BLaER1 (cell line): ENCODE measurements around the gene MTX1.

Experiments used
- H3K27ac ChIP-seq: shearing (Covaris generic); formaldehyde crosslinking; 2 replicates; pipeline ENCODE4 v1.8.1; 2022
- H3K27me3 ChIP-seq: shearing (Covaris generic); formaldehyde crosslinking; 2 replicates; pipeline ENCODE4 v1.8.1; 2022
- H3K36me3 ChIP-seq: shearing (Covaris generic); formaldehyde crosslinking; 2 replicates; pipeline ENCODE4 v1.8.1; 2022
- H3K4me1 ChIP-seq: shearing (Covaris generic); formaldehyde crosslinking; 2 replicates; pipeline ENCODE4 v1.8.1; 2022
- H3K4me2 ChIP-seq: shearing (Covaris generic); formaldehyde crosslinking; 2 replicates; pipeline ENCODE4 v1.8.1; 2022
- H3K4me3 ChIP-seq: shearing (Covaris generic); formaldehyde crosslinking; 2 replicates; pipeline ENCODE4 v1.8.1; 2022
- H3K9ac ChIP-seq: shearing (Covaris generic); formaldehyde crosslinking; 2 replicates; pipeline ENCODE4 v1.8.1; 2022
- H3K9me3 ChIP-seq: shearing (Covaris generic); formaldehyde crosslinking; 2 replicates; pipeline ENCODE4 v1.8.1; 2022
- H4K20me1 ChIP-seq: shearing (Covaris generic); formaldehyde crosslinking; 2 replicates; pipeline ENCODE4 v1.8.1; 2022
- Cebpa-rat ChIP-seq: shearing (Covaris generic); IDR thresholded peaks from 2 replicates; pipeline ENCODE4 v1.8.1; 2022

MTX1 gene

GRCh38 chr1:155174324-155175280 is 33.9 kb upstream of the MTX1 start:
- Histone ChIP-seq H3K27ac (peak overlapping the region; percentile 68), H3K9ac (peak overlapping the region; percentile 90), H3K4me3 (peak overlapping the region; percentile 84), H3K9me3 (no peaks in the 10 kb centered on the region), H3K27me3 (no peaks in the 10 kb centered on the region), H4K20me1 (peaks cover 7% of the 10 kb centered on the region; the same call in 1 of the 2 replicates), H3K36me3 (peaks cover 47% of the 10 kb centered on the region), H3K4me1 (peaks cover 62% of the 10 kb centered on the region), H3K4me2 (peak overlapping the region; percentile 99)
- no peak for TF ChIP-seq Cebpa-rat

GRCh38 chr1:155175281-155175926 is 33.1 kb upstream of the MTX1 start:
- TF ChIP-seq Cebpa-rat, result no peak
- Histone ChIP-seq H3K9me3 (no peaks in the 10 kb centered on the region), H4K20me1 (peaks cover 7% of the 10 kb centered on the region; the same call in 1 of the 2 replicates), H3K9ac (peak overlapping the region; percentile 90), H3K27me3 (no peaks in the 10 kb centered on the region), H3K4me1 (peaks cover 62% of the 10 kb centered on the region), H3K4me2 (peak overlapping the region; percentile 99), H3K4me3 (peak overlapping the region; percentile 84), H3K36me3 (peaks cover 47% of the 10 kb centered on the region), H3K27ac (peak overlapping the region; percentile 68)

GRCh38 chr1:155175927-155176371 is 32.5 kb upstream of the MTX1 start:
- H3K4me2 ChIP-seq, result peak overlapping the region; percentile 99
- H4K20me1 ChIP-seq, result peaks cover 7% of the 10 kb centered on the region; the same call in 1 of the 2 replicates
- H3K27me3 ChIP-seq, result no peaks in the 10 kb centered on the region
- no peaks in the 10 kb centered on the region for H3K9me3 ChIP-seq
- H3K36me3 ChIP-seq, result peaks cover 47% of the 10 kb centered on the region
- H3K4me3 ChIP-seq, result peak overlapping the region; percentile 84; the same call in 1 of the 2 replicates
- H3K27ac ChIP-seq, result 0 out of 2 replicates have a peak overlapping the region, but pooled peaks have one; percentile 68
- H3K4me1 ChIP-seq, result peaks cover 60% of the 10 kb centered on the region
- no peak for TF ChIP-seq Cebpa-rat
- H3K9ac ChIP-seq, result peak overlapping the region; percentile 90; the same call in 1 of the 2 replicates

GRCh38 chr1:155176544-155177071 is 31.9 kb upstream of the MTX1 start:
- H3K4me2 ChIP-seq, result peak overlapping the region; percentile 99
- no peaks in the 10 kb centered on the region for H3K9me3 ChIP-seq
- H4K20me1 ChIP-seq, result peaks cover 7% of the 10 kb centered on the region; the same call in 1 of the 2 replicates
- peaks cover 54% of the 10 kb centered on the region for H3K4me1 ChIP-seq
- no peak for TF ChIP-seq Cebpa-rat
- H3K4me3 ChIP-seq, result no peak overlapping the region
- peaks cover 48% of the 10 kb centered on the region for H3K36me3 ChIP-seq
- no peaks in the 10 kb centered on the region for H3K27me3 ChIP-seq
- H3K27ac ChIP-seq, result 0 out of 2 replicates have a peak overlapping the region, but pooled peaks have one; percentile 33
- 0 out of 2 replicates have a peak overlapping the region, but pooled peaks have one; percentile 6 for H3K9ac ChIP-seq

GRCh38 chr1:155177192-155177917 is 31.1 kb upstream of the MTX1 start:
- H3K4me3 ChIP-seq, result no peak overlapping the region
- H3K4me1 ChIP-seq, result peaks cover 48% of the 10 kb centered on the region
- H3K4me2 ChIP-seq, result peak overlapping the region; percentile 99
- no peak for TF ChIP-seq Cebpa-rat
- H3K9ac ChIP-seq, result peak overlapping the region; percentile 6; the same call in 1 of the 2 replicates
- no peaks in the 10 kb centered on the region for H3K27me3 ChIP-seq
- H3K27ac ChIP-seq, result 0 out of 2 replicates have a peak overlapping the region, but pooled peaks have one; percentile 33
- H3K36me3 ChIP-seq, result peaks cover 55% of the 10 kb centered on the region
- H3K9me3 ChIP-seq, result no peaks in the 10 kb centered on the region
- peaks cover 7% of the 10 kb centered on the region; the same call in 1 of the 2 replicates for H4K20me1 ChIP-seq

GRCh38 chr1:155177918-155178281 is 30.6 kb upstream of the MTX1 start:
- Histone ChIP-seq H3K4me3 (no peak overlapping the region), H3K9ac (no peak overlapping the region), H3K4me2 (no peak overlapping the region), H3K27ac (no peak overlapping the region), H3K27me3 (no peaks in the 10 kb centered on the region), H3K4me1 (peaks cover 51% of the 10 kb centered on the region), H4K20me1 (peaks cover 7% of the 10 kb centered on the region; the same call in 1 of the 2 replicates), H3K9me3 (no peaks in the 10 kb centered on the region), H3K36me3 (peaks cover 58% of the 10 kb centered on the region)
- TF ChIP-seq Cebpa-rat, result no peak

- no peak for TF ChIP-seq Cebpa-rat
- no peaks in the 10 kb centered on the region for H3K27me3 ChIP-seq
- H3K9ac ChIP-seq, result no peak overlapping the region
- peaks cover 61% of the 10 kb centered on the region for H3K36me3 ChIP-seq
- H3K4me2 ChIP-seq, result no peak overlapping the region
- H4K20me1 ChIP-seq, result peaks cover 7% of the 10 kb centered on the region; the same call in 1 of the 2 replicates
- H3K27ac ChIP-seq, result peak overlapping the region; percentile 22; the same call in 1 of the 2 replicates
- no peak overlapping the region for H3K4me3 ChIP-seq
- H3K4me1 ChIP-seq, result peaks cover 55% of the 10 kb centered on the region
- H3K9me3 ChIP-seq, result no peaks in the 10 kb centered on the region
Measured at GRCh38 chr1:155178441-155179111, 29.9 kb upstream of the MTX1 start.

GRCh38 chr1:155179112-155180031 is 29.1 kb upstream of the MTX1 start:
- H3K4me3 ChIP-seq, result no peak overlapping the region
- no peak for TF ChIP-seq Cebpa-rat
- H3K36me3 ChIP-seq, result peaks cover 67% of the 10 kb centered on the region
- H3K9ac ChIP-seq, result no peak overlapping the region
- peak overlapping the region; percentile 22; the same call in 1 of the 2 replicates for H3K27ac ChIP-seq
- H3K4me2 ChIP-seq, result no peak overlapping the region
- H3K9me3 ChIP-seq, result no peaks in the 10 kb centered on the region
- H4K20me1 ChIP-seq, result peaks cover 14% of the 10 kb centered on the region; the same call in 1 of the 2 replicates
- no peaks in the 10 kb centered on the region for H3K27me3 ChIP-seq
- H3K4me1 ChIP-seq, result peaks cover 62% of the 10 kb centered on the region
